Central memory CD8-positive, alpha-beta T cell (primary cell): ENCODE measurements around the gene ULBP1.
"Not testable (repeated sequence)": the region's sequence is repeated elsewhere in the genome, so short reads cannot be mapped to it uniquely, and the experiment has no call there.

Source experiments
- ATAC-seq: fragments of 150-1000 bp; cut with Tn5 transposase; replicated peaks from 2 replicates; pipeline ENCODE4 v1.10.0; 2022; ENCODE audit warnings: mild to moderate bottlenecking, moderate FRiP score, moderate number of reproducible peaks; ENCODE audit not compliant: poor library complexity, severe bottlenecking; ENCODE audit errors: extremely low read depth
- DNase-seq, 2 donors: peaks; one replicate each; pipeline ENCODE4 v3.0.0; 2021; ENCODE audit warnings: low spot score in 2 of 2
- H3K27ac Mint-ChIP-seq: one replicate; pipeline ENCODE4 v1.8.0; 2022; ENCODE audit warnings: low read depth, mild to moderate bottlenecking, moderate library complexity, mixed read lengths
- H3K27me3 Mint-ChIP-seq: one replicate; pipeline ENCODE4 v1.8.0; 2022; ENCODE audit warnings: mixed read lengths
- H3K36me3 Mint-ChIP-seq: one replicate; pipeline ENCODE4 v1.8.0; 2022; ENCODE audit warnings: mild to moderate bottlenecking, moderate library complexity, mixed read lengths; ENCODE audit not compliant: insufficient read depth
- H3K4me1 Mint-ChIP-seq: one replicate; pipeline ENCODE4 v1.8.0; 2022; ENCODE audit warnings: mixed read lengths
- H3K4me3 Mint-ChIP-seq: one replicate; pipeline ENCODE4 v1.8.0; 2022; ENCODE audit warnings: mild to moderate bottlenecking, moderate library complexity, mixed read lengths
- H3K9me3 Mint-ChIP-seq: one replicate; pipeline ENCODE4 v1.8.0; 2022; ENCODE audit warnings: mixed read lengths

ULBP1 gene

DNA sequence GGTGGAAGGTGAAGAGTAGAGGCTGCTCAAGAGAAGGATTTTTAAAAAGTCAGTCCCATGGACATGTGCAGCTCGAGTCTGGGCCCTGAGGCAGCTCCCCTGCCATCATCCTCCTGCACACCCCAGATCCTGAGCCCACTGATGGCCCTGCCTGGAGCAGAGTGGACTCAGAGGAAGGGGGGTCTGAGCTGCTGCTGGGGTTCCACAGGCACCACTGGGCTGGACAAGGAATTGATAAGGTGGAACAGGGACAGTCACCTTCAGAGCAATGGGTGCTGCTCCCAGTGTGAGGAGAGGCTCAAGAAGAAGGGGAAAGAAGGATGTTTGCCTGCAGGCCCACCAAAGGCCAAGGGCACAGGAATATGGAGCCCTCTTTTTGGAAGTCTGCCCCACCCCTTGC, 15.7 kb upstream of the ULBP1 start:
- no peaks in the 10 kb centered on the region for H3K9me3 Mint-ChIP-seq
- no peak overlapping the region for H3K27ac Mint-ChIP-seq
- H3K36me3 Mint-ChIP-seq, result peaks cover 1% of the 10 kb centered on the region
- H3K4me3 Mint-ChIP-seq, result no peak overlapping the region
- ATAC-seq, result no peak
- DNase-seq, result peak in 1 of 2 donors; percentile 8
- H3K27me3 Mint-ChIP-seq, result peaks cover 51% of the 10 kb centered on the region
- no peaks in the 10 kb centered on the region for H3K4me1 Mint-ChIP-seq

- H3K36me3 Mint-ChIP-seq, result peaks cover 1% of the 10 kb centered on the region
- H3K27ac Mint-ChIP-seq, result no peak overlapping the region
- peaks cover 57% of the 10 kb centered on the region for H3K27me3 Mint-ChIP-seq
- ATAC-seq, result no peak
- DNase-seq, result peak in 1 of 2 donors; percentile 8
- no peak overlapping the region for H3K4me3 Mint-ChIP-seq
- H3K9me3 Mint-ChIP-seq, result no peaks in the 10 kb centered on the region
- H3K4me1 Mint-ChIP-seq, result no peaks in the 10 kb centered on the region
Observed at GRCh38 chr6:149948616-149949015, 15.1 kb upstream of the ULBP1 start.

DNA sequence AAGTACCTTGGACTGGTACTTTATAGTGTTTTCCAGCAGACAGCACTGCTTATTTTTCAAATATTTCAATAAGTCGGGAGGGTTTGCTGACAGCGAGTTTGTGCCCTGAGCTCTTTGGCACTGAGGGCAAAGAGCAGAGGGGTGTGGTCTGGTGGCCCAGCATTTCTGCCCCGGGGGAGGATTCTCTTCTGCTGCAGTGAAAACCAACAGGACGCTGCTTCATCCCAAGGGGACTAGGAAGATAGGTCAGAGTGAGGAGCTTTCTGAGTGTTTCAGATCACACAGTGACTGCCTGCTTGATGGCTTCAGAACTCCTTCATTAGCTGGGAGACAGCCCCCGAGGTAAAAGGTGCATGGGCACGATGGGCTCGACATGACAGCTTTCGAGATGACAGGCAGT, 13.3 kb upstream of the ULBP1 start:
- H3K27me3 Mint-ChIP-seq, result peaks cover 70% of the 10 kb centered on the region
- H3K9me3 Mint-ChIP-seq, result no peaks in the 10 kb centered on the region
- peaks cover 1% of the 10 kb centered on the region for H3K36me3 Mint-ChIP-seq
- ATAC-seq (no peak), DNase-seq (peak in 1 of 2 donors; percentile 2)
- no peak overlapping the region for H3K27ac Mint-ChIP-seq
- no peak overlapping the region for H3K4me3 Mint-ChIP-seq
- peaks cover 7% of the 10 kb centered on the region for H3K4me1 Mint-ChIP-seq

- Mint-ChIP-seq H3K4me1 (peaks cover 13% of the 10 kb centered on the region), H3K4me3 (no peak overlapping the region), H3K9me3 (no peaks in the 10 kb centered on the region), H3K27ac (no peak overlapping the region), H3K27me3 (peaks cover 77% of the 10 kb centered on the region), H3K36me3 (peaks cover 1% of the 10 kb centered on the region)
- DNase-seq (peak in 1 of 2 donors; percentile 7), ATAC-seq (no peak)
Observed at GRCh38 chr6:149951096-149951495, 12.6 kb upstream of the ULBP1 start.

DNA sequence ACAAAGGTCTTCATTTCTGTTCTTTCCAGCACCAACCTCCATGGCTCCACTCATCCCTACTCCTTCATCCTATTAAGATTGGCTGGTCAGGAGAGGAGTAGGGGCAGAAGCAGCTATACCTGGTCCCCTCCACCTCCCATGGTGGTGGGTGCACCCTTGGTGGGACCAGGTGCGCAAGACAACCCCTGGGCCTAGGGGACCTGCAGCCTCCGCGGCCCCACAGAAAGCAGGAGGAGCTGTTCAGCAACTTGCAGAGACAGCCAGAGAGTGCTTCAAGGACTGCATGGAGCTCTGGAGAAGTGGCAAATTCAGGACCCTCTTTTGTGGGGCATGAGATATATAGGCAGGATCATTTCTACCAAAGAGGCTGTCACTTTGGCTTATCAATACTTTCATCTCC, 12.1 kb upstream of the ULBP1 start:
- Mint-ChIP-seq H3K36me3 (peaks cover under 1% of the 10 kb centered on the region), H3K4me3 (no peak overlapping the region), H3K4me1 (peaks cover 13% of the 10 kb centered on the region), H3K27me3 (peaks cover 82% of the 10 kb centered on the region), H3K9me3 (no peaks in the 10 kb centered on the region), H3K27ac (no peak overlapping the region)
- ATAC-seq (no peak), DNase-seq (peak in 1 of 2 donors; percentile 11)

DNA sequence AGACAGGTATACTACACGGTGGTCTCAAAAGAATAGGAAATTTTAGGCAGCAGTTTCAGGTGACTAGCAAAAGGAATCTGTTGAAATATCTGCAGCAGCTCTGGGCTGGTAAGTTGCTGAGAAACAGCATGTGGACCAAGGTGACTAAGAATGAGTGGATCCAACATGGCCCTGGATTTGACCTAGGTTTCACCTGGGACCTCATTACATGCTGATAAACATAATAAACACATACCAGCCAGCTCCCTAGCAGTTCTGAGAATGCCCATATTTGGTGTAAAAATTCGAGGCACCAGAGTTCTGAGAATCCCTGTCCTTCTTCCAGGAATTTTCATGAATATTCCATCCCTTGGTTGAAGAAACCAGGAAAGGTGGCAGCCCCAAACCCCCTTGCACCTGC, 10.4 kb upstream of the ULBP1 start:
- Mint-ChIP-seq H3K4me1 (peaks cover 13% of the 10 kb centered on the region), H3K27me3 (peaks cover 81% of the 10 kb centered on the region)
- H3K4me3 Mint-ChIP-seq, H3K27ac Mint-ChIP-seq, ATAC-seq, H3K9me3 Mint-ChIP-seq, DNase-seq, H3K36me3 Mint-ChIP-seq: not testable (repeated sequence)

GRCh38 chr6:149953934-149954327, 9.8 kb upstream of the ULBP1 start:
- Mint-ChIP-seq H3K4me1 (peaks cover 13% of the 10 kb centered on the region), H3K27me3 (peaks cover 86% of the 10 kb centered on the region)
- H3K36me3 Mint-ChIP-seq, H3K4me3 Mint-ChIP-seq, H3K9me3 Mint-ChIP-seq, H3K27ac Mint-ChIP-seq, DNase-seq: not testable (repeated sequence)
- peak; percentile 80 for ATAC-seq

- not testable (repeated sequence) for H3K36me3 Mint-ChIP-seq, H3K27ac Mint-ChIP-seq, DNase-seq, H3K4me3 Mint-ChIP-seq, H3K9me3 Mint-ChIP-seq
- peaks cover 86% of the 10 kb centered on the region for H3K27me3 Mint-ChIP-seq
- peak; percentile 25 for ATAC-seq
- H3K4me1 Mint-ChIP-seq, result peaks cover 13% of the 10 kb centered on the region
Observed at GRCh38 chr6:149954328-149954983, 9.3 kb upstream of the ULBP1 start.

- Mint-ChIP-seq H3K4me3 (peak overlapping the region; percentile 65), H3K27me3 (peaks cover 86% of the 10 kb centered on the region), H3K4me1 (peaks cover 13% of the 10 kb centered on the region)
- not testable (repeated sequence) for H3K36me3 Mint-ChIP-seq, H3K9me3 Mint-ChIP-seq, ATAC-seq, DNase-seq, H3K27ac Mint-ChIP-seq
Observed at GRCh38 chr6:149954984-149955653, 8.6 kb upstream of the ULBP1 start.

DNA sequence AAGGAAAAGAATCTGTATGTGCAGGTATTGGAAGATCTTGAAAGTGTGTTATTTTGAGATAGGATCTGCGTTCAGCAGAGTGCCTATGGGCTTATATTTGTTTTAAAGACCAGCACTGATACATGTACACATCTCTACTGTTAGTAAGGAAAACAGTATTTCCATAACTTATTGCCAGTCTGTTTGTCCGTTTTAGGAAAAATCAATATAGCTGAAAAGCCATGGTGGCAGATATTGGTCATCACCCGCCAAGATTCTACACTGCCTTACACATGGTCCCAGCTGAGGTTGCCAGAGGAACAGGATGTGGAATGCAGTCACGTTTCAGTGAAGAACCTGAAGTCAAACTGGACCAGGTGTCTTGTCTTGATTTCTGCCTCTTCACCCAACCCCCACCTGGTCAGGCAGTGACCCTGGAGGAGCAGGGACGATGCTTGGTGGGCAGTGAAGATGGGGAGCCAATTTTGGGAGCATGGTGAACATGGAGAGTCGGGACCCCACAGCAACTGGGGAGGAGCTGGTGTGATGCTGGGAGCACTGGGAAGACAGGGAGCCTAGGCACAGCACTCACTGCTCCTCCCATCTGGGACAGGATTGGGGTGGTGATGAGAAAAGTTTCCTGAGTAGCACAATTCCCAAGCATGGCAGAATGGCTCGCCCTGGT, 8.0 kb upstream of the ULBP1 start:
- H3K36me3 Mint-ChIP-seq, H3K9me3 Mint-ChIP-seq, DNase-seq, H3K4me3 Mint-ChIP-seq, ATAC-seq, H3K27ac Mint-ChIP-seq: not testable (repeated sequence)
- H3K27me3 Mint-ChIP-seq, result peaks cover 86% of the 10 kb centered on the region
- peaks cover 13% of the 10 kb centered on the region for H3K4me1 Mint-ChIP-seq

DNA sequence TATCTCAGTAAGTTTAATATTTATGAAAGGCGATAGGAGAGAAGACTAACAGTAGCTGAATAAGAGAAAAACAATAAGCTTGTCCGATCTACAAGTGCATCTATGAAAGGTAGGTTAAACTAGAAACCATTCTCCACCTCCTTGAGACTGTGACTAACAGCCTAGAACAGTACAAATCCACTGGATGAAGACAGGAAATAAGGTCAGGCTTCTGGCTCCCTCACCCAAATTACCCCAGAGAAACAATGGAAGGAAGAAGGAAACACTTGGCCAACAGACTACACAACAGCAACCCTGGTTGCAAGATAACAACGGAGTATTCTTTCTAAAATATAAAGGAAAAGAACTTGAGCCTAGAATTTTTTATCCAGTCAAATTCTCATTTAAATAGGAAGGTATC, 5.6 kb upstream of the ULBP1 start:
- H3K27me3 Mint-ChIP-seq, result peaks cover 86% of the 10 kb centered on the region

DNA sequence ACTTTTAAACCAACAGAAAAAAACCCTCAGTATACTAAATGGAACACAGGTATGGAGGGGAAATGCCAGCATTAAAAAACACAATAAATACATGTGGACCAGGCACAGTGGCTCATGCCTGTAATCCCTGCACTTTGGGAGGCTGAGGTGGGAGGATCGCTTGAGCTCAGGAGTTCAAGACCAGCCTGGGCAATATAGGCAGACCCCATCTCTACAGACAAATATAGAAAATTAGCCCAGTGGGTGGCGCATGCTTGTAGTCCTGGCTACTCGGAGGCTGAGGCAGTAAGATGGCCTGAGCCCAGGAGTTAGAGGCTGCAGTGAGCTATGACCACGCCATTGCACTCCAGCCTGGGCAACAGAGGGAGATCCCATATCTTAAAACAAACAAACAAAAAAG, 3.9 kb upstream of the ULBP1 start:
- H3K4me3 Mint-ChIP-seq, H3K36me3 Mint-ChIP-seq, H3K9me3 Mint-ChIP-seq, H3K27ac Mint-ChIP-seq, ATAC-seq, DNase-seq: not testable (repeated sequence)
- Mint-ChIP-seq H3K4me1 (peaks cover 33% of the 10 kb centered on the region), H3K27me3 (peaks cover 92% of the 10 kb centered on the region)

More for the DNA sequence above, 5.6 kb upstream of the ULBP1 start:
- H3K4me3 Mint-ChIP-seq, DNase-seq, H3K36me3 Mint-ChIP-seq, H3K9me3 Mint-ChIP-seq, ATAC-seq, H3K27ac Mint-ChIP-seq: not testable (repeated sequence)
- peaks cover 17% of the 10 kb centered on the region for H3K4me1 Mint-ChIP-seq

GRCh38 chr6:149960488-149960887, 3.3 kb upstream of the ULBP1 start:
- Mint-ChIP-seq H3K27ac (no peak overlapping the region), H3K36me3 (peaks cover 5% of the 10 kb centered on the region), H3K9me3 (no peaks in the 10 kb centered on the region), H3K27me3 (peaks cover 92% of the 10 kb centered on the region), H3K4me1 (peaks cover 33% of the 10 kb centered on the region), H3K4me3 (no peak overlapping the region)
- DNase-seq (no peak), ATAC-seq (no peak)
